Stimulated activated CD4-positive, alpha-beta T cell treated with anti-CD3 and anti-CD28 coated beads, Interleukin-2, amount 100 ng/mL, for 48 hours (primary cell): Measurements from ENCODE around the gene SH3GL1.

Experiments
- DNase-seq, 2 donors: peaks; one replicate each; pipeline ENCODE4 v3.0.0-alpha.2; 2020

Gene SH3GL1

GRCh38 chr19:4431808-4432674, 31.7 kb upstream of the SH3GL1 start:
- DNase-seq: no peak

GRCh38 chr19:4431296-4431695, 30.9 kb upstream of the SH3GL1 start:
- DNase-seq: no peak

DNA sequence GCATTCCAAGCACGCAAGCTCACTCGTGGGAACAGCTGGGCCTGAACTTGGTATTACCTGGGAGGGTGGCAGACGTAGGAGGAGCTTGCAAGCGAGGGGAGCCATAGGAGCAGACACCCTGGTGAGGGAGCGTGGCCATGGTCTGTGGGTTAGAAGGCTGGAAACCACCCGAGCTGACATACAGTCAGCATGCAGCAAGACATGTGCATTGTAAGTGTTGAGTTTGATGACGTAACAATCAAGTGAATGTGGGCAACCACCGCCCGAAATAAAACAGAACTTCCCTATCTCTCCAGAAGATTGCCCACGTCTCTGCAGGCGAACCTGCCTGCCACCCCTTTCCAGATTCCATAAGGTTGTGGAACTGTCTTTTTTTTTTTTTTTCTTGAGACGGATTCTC, 30.4 kb upstream of the SH3GL1 start:
- no peak for DNase-seq

GRCh38 chr19:4429771-4430171, 29.4 kb upstream of the SH3GL1 start:
- DNase-seq: no peak

DNA sequence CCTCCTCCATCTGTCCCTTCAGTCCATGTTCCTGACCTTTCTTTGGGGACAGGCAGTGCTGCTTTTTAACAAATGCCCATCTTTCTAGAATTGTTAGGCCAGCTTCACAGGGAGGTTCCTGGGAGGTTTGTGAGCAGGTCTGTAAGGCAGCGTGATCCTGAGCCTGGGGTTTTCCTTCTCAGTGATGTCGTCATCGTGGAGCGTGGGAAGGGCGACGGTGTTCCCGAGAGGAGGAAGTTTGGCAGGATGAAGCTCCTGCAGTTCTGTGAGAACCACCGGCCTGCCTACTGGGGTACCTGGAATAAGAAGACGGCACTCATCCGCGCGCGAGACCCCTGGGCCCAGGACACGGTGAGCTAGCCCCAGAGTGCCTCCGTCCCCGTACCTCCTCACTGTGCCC, 28.9 kb upstream of the SH3GL1 start:
- DNase-seq: no peak

DNA sequence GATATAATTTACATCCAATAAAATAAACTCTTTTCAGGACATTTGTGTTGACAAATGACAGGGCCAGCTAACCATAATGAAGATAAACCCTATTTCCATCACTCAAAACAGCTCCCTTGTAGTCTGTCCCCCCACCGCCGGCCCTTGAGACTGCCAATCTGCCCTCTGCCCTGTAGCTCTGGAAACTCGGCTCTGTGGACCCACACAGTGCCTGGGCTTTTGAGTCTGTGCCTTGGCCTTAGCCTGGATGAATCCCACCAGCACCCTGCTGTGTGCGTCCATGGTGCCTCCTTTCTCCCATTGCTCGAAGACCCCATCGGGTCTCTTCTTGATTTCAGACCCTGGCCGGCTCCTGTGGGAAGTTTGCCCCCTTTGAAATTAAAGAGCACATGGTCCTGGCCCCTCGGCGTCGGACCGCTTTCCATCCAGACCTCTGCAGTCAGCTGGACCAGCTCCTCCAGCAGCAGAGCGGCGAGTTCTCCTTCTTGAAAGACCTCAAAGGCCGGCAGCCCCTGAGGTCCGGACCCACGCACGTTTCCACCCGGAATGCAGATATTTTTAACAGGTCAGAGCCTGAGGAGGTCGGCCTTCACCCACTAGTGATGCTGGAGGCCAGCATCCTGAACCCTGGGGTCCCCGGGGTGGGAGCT, 28.1 kb upstream of the SH3GL1 start:
- no peak for DNase-seq

DNA sequence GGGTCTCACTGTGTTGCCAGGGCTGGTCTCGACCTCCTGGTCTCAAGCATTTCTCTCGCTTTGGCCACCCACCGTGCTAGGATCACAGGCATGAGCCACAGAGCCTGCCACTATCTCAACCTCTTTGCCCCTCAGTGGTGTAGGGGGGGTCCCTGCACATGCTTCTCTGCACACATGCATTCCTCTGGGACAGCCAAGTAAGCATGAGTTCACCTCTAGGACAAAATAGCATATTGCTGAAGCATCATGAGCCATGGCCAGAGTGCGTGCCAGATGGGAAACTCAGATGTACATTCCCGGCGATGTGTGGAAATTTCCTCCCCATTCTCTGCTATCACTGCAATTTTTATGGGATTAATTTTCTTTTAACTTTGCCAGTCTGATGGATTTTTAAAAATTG, 25.2 kb upstream of the SH3GL1 start:
- no peak for DNase-seq

DNA sequence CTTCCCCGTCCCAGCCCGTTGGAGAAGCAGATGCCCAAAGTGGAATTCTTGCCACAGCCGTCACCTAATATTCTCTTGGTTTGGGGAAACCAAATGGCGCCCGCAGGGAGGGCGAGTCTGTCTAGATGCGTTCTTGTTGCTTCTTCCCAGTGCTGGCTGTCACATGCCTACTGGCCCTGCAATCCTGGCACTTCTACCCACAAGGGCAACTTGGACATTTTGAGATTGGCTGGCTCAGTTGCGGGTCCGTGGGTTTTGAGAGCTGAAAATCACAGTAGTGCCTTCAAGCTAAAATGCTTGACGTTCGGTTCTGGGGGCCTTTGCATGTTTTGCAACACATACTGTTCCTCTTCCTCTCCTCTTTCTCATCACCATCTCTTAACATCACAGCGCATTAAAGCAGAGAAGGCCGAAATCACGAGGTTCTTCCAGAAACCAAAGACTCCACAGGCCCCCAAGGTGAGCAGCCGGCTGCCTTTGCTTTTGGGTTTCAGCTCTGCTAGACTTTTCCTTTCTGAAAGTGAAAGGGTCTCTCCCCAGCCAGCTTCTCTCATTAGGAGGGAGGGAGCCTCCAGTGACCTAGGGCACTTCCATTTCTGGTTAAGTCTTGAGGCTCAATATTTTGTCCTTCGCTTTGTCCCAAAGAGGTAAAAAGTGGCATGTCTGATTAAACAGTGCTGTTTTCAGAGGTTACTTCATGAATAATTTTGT, 23.2 kb upstream of the SH3GL1 start:
- DNase-seq: no peak

DNA sequence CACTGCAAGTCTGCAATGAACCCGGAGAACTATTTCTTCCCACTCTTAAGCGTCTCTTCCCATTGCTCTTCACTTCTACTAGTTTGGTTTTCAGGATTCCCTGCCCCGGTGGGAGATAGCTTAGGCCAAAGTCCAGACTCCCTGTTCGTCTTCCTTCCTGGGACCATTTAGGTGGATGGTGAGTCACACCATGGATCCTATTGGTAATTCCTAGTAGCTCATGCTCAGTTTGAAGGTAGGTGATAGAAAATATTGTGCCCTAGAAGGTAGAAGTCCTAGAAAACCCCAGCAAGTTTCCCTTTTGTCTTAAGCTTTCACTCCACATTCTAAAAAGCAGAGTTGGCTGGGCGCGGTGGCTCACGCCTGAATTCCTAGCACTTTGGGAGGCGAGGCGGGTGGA, 15.9 kb upstream of the SH3GL1 start:
- DNase-seq: no peak

DNA sequence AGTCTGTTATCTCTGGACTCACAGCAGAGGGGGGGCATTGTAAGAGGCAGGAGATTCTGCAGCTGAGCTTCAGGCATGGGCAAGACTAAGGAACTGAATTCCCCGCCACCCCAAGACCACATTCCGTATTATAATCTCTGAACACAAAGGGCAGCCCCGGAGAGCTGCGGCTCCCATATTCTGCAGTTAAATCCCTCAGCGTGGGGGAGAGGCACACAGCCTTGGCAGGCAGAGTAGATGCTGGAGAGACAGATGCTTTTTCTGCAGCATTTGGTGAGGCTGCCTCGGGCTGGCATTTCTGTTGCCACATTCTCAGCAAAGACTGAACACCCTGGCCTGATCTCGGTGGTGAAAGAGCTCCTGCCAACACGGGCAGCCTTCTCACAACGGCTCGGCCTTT, 15.0 kb upstream of the SH3GL1 start:
- DNase-seq: no peak

GRCh38 chr19:4414800-4415321, 14.5 kb upstream of the SH3GL1 start:
- no peak for DNase-seq

- DNase-seq: no peak
Observed at GRCh38 chr19:4414144-4414799, 13.9 kb upstream of the SH3GL1 start.

DNA sequence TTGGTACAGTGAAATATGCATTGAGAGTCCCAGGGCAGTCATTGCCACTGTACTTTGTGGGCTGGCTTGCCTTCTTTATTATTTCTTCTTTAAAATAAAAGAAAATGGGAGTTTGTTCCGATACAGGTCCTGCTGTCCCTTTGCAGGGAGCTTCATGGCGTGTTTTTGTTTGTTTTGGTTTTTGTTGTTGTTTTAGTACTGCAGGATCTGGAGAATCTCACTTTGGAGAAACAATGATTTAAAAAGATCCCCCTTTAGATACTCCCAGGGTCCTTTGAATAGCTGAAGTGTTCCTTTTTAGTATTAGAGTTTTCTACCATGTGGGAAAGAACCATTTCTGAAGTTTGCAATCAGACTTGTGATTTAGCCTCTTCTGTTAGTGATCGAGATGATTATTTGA, 13.2 kb upstream of the SH3GL1 start:
- no peak for DNase-seq

DNA sequence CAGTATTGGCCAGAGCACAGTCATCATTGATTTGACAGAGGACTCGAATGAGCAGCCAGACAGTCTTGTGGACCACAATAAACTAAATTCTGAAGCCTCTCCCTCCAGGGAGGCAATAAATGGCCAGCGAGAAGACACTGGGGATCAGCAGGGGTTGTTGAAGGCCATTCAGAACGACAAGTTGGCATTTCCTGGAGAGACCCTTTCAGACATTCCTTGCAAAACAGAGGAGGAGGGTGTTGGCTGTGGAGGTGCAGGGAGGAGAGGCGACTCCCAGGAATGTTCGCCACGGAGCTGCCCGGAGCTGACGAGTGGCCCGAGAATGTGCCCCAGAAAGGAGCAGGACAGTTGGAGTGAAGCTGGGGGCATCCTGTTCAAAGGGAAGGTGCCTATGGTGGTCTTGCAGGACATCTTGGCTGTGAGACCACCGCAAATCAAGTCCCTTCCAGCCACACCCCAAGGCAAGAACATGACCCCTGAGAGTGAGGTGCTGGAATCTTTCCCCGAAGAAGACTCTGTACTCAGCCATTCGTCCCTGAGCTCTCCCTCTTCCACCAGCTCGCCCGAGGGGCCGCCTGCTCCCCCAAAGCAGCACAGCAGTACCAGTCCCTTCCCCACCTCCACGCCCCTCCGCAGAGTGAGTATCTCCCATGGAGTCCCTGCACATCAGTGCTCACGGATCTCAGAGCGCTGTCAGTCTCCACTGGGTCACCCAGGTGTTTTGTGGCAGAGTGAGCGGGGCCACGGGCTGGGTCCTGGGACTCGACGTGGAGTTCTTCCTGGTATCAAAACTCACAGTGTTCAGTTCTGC, 9.0 kb upstream of the SH3GL1 start:
- no peak for DNase-seq

DNA sequence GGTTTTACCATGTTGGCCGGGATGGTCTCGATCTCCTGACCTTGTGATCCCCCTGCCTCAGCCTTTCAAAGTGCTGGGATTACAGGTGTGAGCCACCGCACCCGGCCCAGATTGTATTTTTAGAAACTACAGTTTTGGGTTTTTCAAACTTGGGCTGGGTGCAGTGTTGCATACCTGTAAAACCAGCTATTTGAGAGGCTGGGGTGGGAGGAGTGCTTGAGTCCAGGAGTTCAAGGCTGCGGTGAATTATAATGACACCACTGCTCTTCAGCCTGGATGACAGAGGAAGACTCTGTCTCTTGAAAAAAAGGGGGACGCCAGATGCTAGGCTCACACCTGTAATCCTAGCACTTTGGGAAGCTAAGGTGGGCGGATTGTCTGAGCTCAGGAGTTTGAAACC, 6.3 kb upstream of the SH3GL1 start:
- no peak for DNase-seq

GRCh38 chr19:4405977-4406376, 5.6 kb upstream of the SH3GL1 start:
- DNase-seq: no peak

GRCh38 chr19:4403005-4403761, 2.8 kb upstream of the SH3GL1 start:
- no peak for DNase-seq

- DNase-seq: peak; percentile 99
Observed at GRCh38 chr19:4402171-4403004, 2.0 kb upstream of the SH3GL1 start, which contains the start of gene CHAF1A. Gene CHAF1A (plus strand): TSS chr19:4402640. CDS start chr19:4402763, 123 bp downstream.

GRCh38 chr19:4401769-4402170, 1.4 kb upstream of the SH3GL1 start:
- no peak for DNase-seq

- DNase-seq: no peak
Observed at GRCh38 chr19:4399812-4400134, 574 bp downstream of the SH3GL1 start.
